Measurements from ENCODE around the gene HSPG2. TPM values are rescaled to one million over a fixed set of nuclear protein-coding genes. Genes with fewer than 3 reads are reported as not detected.
A peak's percentile ranks its signal among the peaks of the same experiment; 100 is the strongest.

The HSPG2 gene
- total RNA-seq, 6 experiments from 2014 or later: 275 to 430 (median 297) TPM

DNA sequence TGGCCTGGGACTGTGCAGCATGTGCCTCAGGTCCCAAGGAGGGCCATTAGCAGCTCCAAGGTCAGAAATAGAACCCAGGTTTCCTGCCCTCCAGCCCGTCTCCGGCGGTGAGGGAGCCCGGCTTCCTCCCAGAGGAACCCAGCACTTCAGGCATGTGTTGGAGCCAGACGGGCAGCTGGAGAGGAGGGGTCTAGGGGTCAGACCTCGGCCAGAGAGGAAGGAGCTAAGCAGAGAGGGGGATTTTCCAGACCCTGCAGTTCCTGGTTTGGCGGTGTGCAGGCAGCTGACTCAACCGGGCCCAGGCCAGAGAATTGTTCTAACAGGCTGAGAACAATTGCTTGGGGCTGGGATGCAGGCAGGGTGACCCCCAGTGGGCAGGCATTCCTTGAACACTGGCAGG is 37.1 kb downstream of the HSPG2 start:
- TF ChIP-seq, protein P1, sequence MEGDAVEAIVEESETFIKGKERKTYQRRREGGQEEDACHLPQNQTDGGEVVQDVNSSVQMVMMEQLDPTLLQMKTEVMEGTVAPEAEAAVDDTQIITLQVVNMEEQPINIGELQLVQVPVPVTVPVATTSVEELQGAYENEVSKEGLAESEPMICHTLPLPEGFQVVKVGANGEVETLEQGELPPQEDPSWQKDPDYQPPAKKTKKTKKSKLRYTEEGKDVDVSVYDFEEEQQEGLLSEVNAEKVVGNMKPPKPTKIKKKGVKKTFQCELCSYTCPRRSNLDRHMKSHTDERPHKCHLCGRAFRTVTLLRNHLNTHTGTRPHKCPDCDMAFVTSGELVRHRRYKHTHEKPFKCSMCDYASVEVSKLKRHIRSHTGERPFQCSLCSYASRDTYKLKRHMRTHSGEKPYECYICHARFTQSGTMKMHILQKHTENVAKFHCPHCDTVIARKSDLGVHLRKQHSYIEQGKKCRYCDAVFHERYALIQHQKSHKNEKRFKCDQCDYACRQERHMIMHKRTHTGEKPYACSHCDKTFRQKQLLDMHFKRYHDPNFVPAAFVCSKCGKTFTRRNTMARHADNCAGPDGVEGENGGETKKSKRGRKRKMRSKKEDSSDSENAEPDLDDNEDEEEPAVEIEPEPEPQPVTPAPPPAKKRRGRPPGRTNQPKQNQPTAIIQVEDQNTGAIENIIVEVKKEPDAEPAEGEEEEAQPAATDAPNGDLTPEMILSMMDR (IDR thresholded peaks at IDR 0.05): no peak
- Mint-ChIP-seq H3K4me3 (no peak overlapping the region), H3K36me3 (ENCODE audit: low read depth) (peaks cover 11% of the 10 kb centered on the region), H3K27me3 (ENCODE audit: insufficient read depth) (peaks cover 8% of the 10 kb centered on the region), H3K27ac (peak overlapping the region; percentile 69), H3K9me3 (no peaks in the 10 kb centered on the region), H3K4me1 (ENCODE audit: low read depth) (peaks cover 73% of the 10 kb centered on the region)
- no peak for DNase-seq

DNA sequence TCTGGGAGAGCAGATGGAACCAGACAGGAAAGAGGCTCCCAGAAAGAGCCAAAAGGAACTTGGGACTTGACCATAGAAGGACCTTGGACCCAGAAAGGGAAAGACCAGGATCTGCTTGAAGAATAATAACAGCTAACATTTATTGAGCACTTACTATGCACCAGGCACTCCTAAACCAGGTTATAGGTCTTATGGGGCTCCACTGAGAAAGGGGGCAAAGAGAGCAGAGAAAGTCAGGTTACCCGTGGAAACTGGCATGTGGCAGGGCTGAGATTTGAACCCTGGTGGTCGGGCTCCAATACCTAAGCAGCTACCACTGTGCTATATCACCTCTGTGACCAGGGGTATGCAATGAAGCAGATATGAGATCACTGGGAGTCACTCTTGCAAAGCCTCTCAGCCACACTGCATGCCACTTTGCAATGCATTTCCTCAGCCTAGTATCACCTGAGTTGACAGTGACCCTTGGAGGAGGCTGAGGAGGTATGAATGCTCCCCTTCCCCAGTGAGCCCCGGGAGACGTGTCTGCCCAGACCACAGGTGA is 37.8 kb downstream of the HSPG2 start:
- Mint-ChIP-seq H3K4me1 (ENCODE audit: low read depth) (peaks cover 70% of the 10 kb centered on the region), H3K27ac (peak overlapping the region; percentile 75), H3K4me3 (no peak overlapping the region; the same call in 1 of the 2 replicates), H3K27me3 (ENCODE audit: insufficient read depth) (peaks cover 8% of the 10 kb centered on the region), H3K9me3 (no peaks in the 10 kb centered on the region), H3K36me3 (ENCODE audit: low read depth) (peaks cover 10% of the 10 kb centered on the region)
- TF ChIP-seq, protein P1 (IDR thresholded peaks at IDR 0.05): no peak
- DNase-seq: no peak

- Mint-ChIP-seq H3K27me3 (ENCODE audit: insufficient read depth) (peaks cover 8% of the 10 kb centered on the region), H3K36me3 (ENCODE audit: low read depth) (peaks cover 10% of the 10 kb centered on the region), H3K4me3 (peak overlapping the region; percentile 24; the same call in 1 of the 2 replicates), H3K9me3 (no peaks in the 10 kb centered on the region), H3K27ac (peak overlapping the region; percentile 75), H3K4me1 (ENCODE audit: low read depth) (peaks cover 64% of the 10 kb centered on the region)
- peak; percentile 39 for DNase-seq
- TF ChIP-seq, protein P1 (IDR thresholded peaks at IDR 0.05): no peak
Observed at GRCh38 chr1:21898326-21899200, 38.5 kb downstream of the HSPG2 start.

DNA sequence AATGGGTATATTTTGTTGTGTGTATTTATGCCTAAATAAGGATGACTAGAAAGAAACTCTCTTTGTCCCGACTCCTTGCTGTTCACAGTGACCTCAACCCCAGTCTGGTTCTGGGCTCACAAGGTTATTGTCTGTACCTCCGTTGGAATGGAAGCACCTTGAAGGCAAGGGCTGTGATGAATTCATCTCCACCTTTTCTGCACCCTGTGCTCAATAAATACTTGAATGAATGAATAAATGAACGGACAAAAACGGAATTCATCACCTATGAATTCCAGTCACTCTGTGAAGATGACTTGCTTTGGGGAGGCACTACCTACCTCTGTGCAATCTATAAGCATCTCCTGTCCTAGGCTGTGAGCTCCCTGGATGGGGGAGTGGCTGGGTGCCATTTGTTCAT is 39.3 kb downstream of the HSPG2 start:
- H3K9me3 Mint-ChIP-seq: no peaks in the 10 kb centered on the region

DNA sequence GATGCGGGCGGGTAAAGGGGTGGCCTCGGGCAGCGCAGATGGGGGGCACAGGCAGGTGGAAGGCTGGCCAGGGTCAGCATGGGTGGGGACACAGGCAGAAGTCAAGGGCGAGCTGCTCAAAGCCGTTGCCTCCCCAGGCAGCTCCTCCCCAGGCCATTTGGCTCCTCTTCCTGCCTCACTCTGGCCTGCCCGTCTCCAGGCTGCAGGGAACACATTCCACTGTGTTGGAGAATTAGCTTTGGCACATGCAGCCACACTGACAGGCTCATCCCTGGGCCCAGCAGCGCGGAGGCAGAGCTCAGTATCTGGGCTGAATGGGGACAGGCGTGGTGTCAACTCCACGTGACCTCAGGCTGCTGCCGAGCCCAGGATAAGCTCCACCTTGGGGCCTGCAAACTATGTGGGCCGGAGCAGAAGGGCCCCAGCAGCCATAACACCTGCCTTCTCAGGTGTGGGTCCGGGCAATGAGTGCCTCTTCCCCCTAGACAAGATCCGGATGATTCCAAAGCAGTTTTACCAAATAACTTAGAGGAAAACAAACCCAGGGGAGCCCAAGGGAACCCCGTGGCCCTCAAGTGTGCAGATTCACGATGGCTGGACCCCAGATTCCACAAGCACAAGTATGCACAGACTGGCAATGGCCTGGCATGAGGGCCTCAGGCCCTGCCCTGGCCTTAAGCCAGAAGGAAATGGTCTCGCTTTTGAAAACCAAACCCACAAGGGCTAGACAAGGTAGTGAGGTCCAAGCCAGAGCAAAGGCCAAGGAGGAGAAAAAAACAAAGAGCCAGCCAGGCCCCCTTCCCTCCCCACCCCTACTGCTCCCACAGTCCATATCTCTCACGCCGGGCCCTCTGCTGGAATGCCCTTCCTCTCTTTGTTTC is 40.2 kb downstream of the HSPG2 start:
- Mint-ChIP-seq H3K4me1 (ENCODE audit: low read depth) (peaks cover 53% of the 10 kb centered on the region), H3K27me3 (ENCODE audit: insufficient read depth) (peaks cover 8% of the 10 kb centered on the region), H3K36me3 (ENCODE audit: low read depth) (peaks cover 10% of the 10 kb centered on the region), H3K27ac (peak overlapping the region; percentile 69), H3K9me3 (no peaks in the 10 kb centered on the region), H3K4me3 (no peak overlapping the region; the same call in 1 of the 2 replicates)
- TF ChIP-seq, protein P1 (IDR thresholded peaks at IDR 0.05): no peak
- no peak for DNase-seq

More for the DNA sequence above, 39.3 kb downstream of the HSPG2 start:
- TF ChIP-seq, protein P1 (IDR thresholded peaks at IDR 0.05): no peak
- peaks cover 10% of the 10 kb centered on the region for H3K36me3 Mint-ChIP-seq (ENCODE audit: low read depth)
- no peak overlapping the region for H3K4me3 Mint-ChIP-seq
- peaks cover 8% of the 10 kb centered on the region for H3K27me3 Mint-ChIP-seq (ENCODE audit: insufficient read depth)
- peak overlapping the region; percentile 58; the same call in 1 of the 2 replicates for H3K27ac Mint-ChIP-seq
- peaks cover 63% of the 10 kb centered on the region for H3K4me1 Mint-ChIP-seq (ENCODE audit: low read depth)
- DNase-seq: no peak

All from HFFc6 (cell line).